ENCODE measurements around the gene SLC16A3.

Gene SLC16A3

DNA sequence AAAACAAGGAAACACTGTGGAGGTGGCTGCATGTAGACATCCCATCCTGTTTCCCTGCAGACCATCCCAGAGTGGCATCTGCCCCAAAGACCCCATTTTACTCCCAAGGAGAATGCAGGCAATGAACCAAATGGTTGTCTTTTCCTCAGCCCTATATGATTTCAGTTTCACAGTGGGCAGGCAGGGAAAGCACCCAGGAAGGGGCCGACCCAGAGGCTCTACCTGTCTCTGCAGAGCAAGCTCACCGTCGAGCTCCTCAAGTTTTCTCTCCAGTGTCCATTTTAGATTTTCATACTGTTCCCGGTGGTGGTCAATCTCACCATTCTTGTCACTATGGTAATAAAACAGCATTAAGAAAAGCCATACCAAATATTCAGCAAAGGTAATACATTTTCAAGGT, 30.8 kb upstream of the SLC16A3 start:
- no peak for TF ChIP-seq CSDC2 (CRISPR knock-in tag; IDR thresholded peaks at IDR 0.05)
- no peak for TF ChIP-seq SNAI2 (CRISPR knock-in tag; IDR thresholded peaks at IDR 0.05)
- no peak for TF ChIP-seq ESRRG (CRISPR knock-in tag; IDR thresholded peaks at IDR 0.05)
- TF ChIP-seq TOX (CRISPR knock-in tag; IDR thresholded peaks at IDR 0.05; ENCODE audit: borderline replicate concordance) = no peak
- TF ChIP-seq, protein P1, sequence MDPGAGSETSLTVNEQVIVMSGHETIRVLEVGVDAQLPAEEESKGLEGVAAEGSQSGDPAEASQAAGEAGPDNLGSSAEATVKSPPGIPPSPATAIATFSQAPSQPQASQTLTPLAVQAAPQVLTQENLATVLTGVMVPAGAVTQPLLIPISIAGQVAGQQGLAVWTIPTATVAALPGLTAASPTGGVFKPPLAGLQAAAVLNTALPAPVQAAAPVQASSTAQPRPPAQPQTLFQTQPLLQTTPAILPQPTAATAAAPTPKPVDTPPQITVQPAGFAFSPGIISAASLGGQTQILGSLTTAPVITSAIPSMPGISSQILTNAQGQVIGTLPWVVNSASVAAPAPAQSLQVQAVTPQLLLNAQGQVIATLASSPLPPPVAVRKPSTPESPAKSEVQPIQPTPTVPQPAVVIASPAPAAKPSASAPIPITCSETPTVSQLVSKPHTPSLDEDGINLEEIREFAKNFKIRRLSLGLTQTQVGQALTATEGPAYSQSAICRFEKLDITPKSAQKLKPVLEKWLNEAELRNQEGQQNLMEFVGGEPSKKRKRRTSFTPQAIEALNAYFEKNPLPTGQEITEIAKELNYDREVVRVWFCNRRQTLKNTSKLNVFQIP (CRISPR knock-in tag; IDR thresholded peaks at IDR 0.05; ENCODE audit: borderline replicate concordance, low read depth) = no peak
- TF ChIP-seq PPARA (CRISPR knock-in tag; IDR thresholded peaks at IDR 0.05; ENCODE audit: borderline replicate concordance) = no peak
- TF ChIP-seq RARB (CRISPR knock-in tag; IDR thresholded peaks at IDR 0.05) = no peak
- no peak for TF ChIP-seq GLIS3 (CRISPR knock-in tag; IDR thresholded peaks at IDR 0.05)
- no peak for TF ChIP-seq OSR1 (CRISPR knock-in tag; IDR thresholded peaks at IDR 0.05)
- TF ChIP-seq TCF4 (CRISPR knock-in tag; IDR thresholded peaks at IDR 0.05; ENCODE audit: borderline replicate concordance) = no peak
- TF ChIP-seq ZNF565 (CRISPR knock-in tag; conservative IDR thresholded peaks at IDR 0.05; ENCODE audit: low read depth) = no peak
- no peak for TF ChIP-seq ZC3H10 (CRISPR knock-in tag; IDR thresholded peaks at IDR 0.05)
- TF ChIP-seq ZFP30 (CRISPR knock-in tag; IDR thresholded peaks at IDR 0.05) = no peak
- ATAC-seq = no peak

DNA sequence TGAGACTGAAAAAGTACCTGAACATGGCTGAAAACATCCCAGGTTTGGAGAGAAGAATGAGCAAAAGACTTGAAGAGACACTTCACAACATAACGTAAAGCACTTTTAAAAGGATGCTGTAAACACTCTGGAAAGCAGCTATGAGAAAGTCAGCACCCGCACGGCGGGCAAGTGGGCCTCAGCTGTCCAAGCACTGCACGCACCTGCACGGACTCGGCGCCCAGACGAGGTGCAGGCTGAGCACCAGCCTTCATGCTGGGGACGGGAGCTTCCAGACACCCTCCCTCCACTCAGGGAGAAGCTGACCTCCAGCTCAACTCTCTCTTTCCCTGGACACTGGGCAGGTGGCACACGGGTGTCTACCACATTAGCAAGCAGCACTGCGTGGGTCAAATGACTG, 29.3 kb upstream of the SLC16A3 start:
- no peak for ATAC-seq
- TF ChIP-seq, protein P2, sequence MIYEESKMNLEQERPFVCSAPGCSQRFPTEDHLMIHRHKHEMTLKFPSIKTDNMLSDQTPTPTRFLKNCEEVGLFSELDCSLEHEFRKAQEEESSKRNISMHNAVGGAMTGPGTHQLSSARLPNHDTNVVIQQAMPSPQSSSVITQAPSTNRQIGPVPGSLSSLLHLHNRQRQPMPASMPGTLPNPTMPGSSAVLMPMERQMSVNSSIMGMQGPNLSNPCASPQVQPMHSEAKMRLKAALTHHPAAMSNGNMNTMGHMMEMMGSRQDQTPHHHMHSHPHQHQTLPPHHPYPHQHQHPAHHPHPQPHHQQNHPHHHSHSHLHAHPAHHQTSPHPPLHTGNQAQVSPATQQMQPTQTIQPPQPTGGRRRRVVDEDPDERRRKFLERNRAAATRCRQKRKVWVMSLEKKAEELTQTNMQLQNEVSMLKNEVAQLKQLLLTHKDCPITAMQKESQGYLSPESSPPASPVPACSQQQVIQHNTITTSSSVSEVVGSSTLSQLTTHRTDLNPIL (CRISPR knock-in tag; IDR thresholded peaks at IDR 0.05; ENCODE audit: low read depth) = no peak
- no peak for TF ChIP-seq ISL1 (CRISPR knock-in tag; IDR thresholded peaks at IDR 0.05)
- TF ChIP-seq, protein P3, sequence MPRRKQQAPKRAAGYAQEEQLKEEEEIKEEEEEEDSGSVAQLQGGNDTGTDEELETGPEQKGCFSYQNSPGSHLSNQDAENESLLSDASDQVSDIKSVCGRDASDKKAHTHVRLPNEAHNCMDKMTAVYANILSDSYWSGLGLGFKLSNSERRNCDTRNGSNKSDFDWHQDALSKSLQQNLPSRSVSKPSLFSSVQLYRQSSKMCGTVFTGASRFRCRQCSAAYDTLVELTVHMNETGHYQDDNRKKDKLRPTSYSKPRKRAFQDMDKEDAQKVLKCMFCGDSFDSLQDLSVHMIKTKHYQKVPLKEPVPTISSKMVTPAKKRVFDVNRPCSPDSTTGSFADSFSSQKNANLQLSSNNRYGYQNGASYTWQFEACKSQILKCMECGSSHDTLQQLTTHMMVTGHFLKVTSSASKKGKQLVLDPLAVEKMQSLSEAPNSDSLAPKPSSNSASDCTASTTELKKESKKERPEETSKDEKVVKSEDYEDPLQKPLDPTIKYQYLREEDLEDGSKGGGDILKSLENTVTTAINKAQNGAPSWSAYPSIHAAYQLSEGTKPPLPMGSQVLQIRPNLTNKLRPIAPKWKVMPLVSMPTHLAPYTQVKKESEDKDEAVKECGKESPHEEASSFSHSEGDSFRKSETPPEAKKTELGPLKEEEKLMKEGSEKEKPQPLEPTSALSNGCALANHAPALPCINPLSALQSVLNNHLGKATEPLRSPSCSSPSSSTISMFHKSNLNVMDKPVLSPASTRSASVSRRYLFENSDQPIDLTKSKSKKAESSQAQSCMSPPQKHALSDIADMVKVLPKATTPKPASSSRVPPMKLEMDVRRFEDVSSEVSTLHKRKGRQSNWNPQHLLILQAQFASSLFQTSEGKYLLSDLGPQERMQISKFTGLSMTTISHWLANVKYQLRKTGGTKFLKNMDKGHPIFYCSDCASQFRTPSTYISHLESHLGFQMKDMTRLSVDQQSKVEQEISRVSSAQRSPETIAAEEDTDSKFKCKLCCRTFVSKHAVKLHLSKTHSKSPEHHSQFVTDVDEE (CRISPR knock-in tag; IDR thresholded peaks at IDR 0.05) = no peak

DNA sequence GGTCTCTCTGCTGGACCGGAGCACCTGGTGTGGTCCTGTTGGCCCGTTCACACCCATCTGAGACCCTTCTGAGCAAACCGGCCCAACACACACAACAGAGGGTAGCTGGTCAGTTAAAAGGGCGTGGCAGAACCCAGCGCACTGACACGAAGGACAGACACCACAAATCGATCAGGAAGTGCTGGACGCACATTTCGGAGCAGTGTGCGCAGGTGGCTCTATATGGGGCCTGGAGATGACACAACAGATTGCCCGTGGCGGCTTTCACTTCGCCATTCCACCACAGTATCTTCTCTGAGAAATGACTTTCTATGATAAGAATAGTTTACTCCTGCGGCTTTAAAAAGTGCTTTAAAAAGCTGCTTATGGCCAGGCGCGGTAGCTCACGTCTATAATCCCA, 28.7 kb upstream of the SLC16A3 start:
- TF ChIP-seq, protein P3 (CRISPR knock-in tag; IDR thresholded peaks at IDR 0.05) = no peak
- TF ChIP-seq, protein P4, sequence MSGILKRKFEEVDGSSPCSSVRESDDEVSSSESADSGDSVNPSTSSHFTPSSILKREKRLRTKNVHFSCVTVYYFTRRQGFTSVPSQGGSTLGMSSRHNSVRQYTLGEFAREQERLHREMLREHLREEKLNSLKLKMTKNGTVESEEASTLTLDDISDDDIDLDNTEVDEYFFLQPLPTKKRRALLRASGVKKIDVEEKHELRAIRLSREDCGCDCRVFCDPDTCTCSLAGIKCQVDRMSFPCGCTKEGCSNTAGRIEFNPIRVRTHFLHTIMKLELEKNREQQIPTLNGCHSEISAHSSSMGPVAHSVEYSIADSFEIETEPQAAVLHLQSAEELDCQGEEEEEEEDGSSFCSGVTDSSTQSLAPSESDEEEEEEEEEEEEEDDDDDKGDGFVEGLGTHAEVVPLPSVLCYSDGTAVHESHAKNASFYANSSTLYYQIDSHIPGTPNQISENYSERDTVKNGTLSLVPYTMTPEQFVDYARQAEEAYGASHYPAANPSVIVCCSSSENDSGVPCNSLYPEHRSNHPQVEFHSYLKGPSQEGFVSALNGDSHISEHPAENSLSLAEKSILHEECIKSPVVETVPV (CRISPR knock-in tag; IDR thresholded peaks at IDR 0.05) = no peak
- no peak for TF ChIP-seq ZFP3 (CRISPR knock-in tag; IDR thresholded peaks at IDR 0.05)
- no peak for TF ChIP-seq ISL1 (CRISPR knock-in tag; IDR thresholded peaks at IDR 0.05)
- no peak for TF ChIP-seq PPARA (CRISPR knock-in tag; IDR thresholded peaks at IDR 0.05; ENCODE audit: borderline replicate concordance)
- TF ChIP-seq, protein P5, sequence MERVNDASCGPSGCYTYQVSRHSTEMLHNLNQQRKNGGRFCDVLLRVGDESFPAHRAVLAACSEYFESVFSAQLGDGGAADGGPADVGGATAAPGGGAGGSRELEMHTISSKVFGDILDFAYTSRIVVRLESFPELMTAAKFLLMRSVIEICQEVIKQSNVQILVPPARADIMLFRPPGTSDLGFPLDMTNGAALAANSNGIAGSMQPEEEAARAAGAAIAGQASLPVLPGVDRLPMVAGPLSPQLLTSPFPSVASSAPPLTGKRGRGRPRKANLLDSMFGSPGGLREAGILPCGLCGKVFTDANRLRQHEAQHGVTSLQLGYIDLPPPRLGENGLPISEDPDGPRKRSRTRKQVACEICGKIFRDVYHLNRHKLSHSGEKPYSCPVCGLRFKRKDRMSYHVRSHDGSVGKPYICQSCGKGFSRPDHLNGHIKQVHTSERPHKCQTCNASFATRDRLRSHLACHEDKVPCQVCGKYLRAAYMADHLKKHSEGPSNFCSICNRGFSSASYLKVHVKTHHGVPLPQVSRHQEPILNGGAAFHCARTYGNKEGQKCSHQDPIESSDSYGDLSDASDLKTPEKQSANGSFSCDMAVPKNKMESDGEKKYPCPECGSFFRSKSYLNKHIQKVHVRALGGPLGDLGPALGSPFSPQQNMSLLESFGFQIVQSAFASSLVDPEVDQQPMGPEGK (CRISPR knock-in tag; IDR thresholded peaks at IDR 0.05; ENCODE audit: borderline replicate concordance) = no peak
- no peak for TF ChIP-seq ARNTL (CRISPR knock-in tag; IDR thresholded peaks at IDR 0.05; ENCODE audit: borderline replicate concordance, low read depth)
- TF ChIP-seq ESRRG (CRISPR knock-in tag; IDR thresholded peaks at IDR 0.05) = no peak
- TF ChIP-seq RARB (CRISPR knock-in tag; IDR thresholded peaks at IDR 0.05) = no peak
- no peak for TF ChIP-seq ZC3H10 (CRISPR knock-in tag; IDR thresholded peaks at IDR 0.05)
- no peak for TF ChIP-seq ZNF8 (CRISPR knock-in tag; IDR thresholded peaks at IDR 0.05)
- no peak for TF ChIP-seq GLIS3 (CRISPR knock-in tag; IDR thresholded peaks at IDR 0.05)
- TF ChIP-seq BACH2 (CRISPR knock-in tag; IDR thresholded peaks at IDR 0.05; ENCODE audit: borderline replicate concordance) = no peak
- TF ChIP-seq, protein P1 (CRISPR knock-in tag; IDR thresholded peaks at IDR 0.05; ENCODE audit: borderline replicate concordance, low read depth) = no peak
- TF ChIP-seq SNAI2 (CRISPR knock-in tag; IDR thresholded peaks at IDR 0.05) = no peak
- no peak for TF ChIP-seq ZNF565 (CRISPR knock-in tag; conservative IDR thresholded peaks at IDR 0.05; ENCODE audit: low read depth)
- no peak for TF ChIP-seq OSR1 (CRISPR knock-in tag; IDR thresholded peaks at IDR 0.05)
- no peak for TF ChIP-seq CSDC2 (CRISPR knock-in tag; IDR thresholded peaks at IDR 0.05)
- ATAC-seq = no peak
